Endothelial cell (in vitro differentiated cells): ENCODE results near the gene CNTN4. TPM values are rescaled to one million over a fixed set of nuclear protein-coding genes. Genes with fewer than 3 reads are reported as not detected.

ENCODE experiments used
- DNase-seq: peaks from one replicate; pipeline ENCODE4 v3.0.0; 2021; ENCODE audit warnings: low spot score
- H3K27ac Mint-ChIP-seq: one replicate; pipeline ENCODE4 v1.8.0; 2021; ENCODE audit warnings: mixed read lengths, inconsistent platforms; ENCODE audit not compliant: unreplicated experiment
- H3K27me3 Mint-ChIP-seq: one replicate; pipeline ENCODE4 v1.8.0; 2021; ENCODE audit warnings: mild to moderate bottlenecking, moderate library complexity, mixed read lengths, inconsistent platforms; ENCODE audit not compliant: unreplicated experiment
- H3K36me3 Mint-ChIP-seq: one replicate; pipeline ENCODE4 v1.8.0; 2021; ENCODE audit warnings: mild to moderate bottlenecking, low read depth, mixed read lengths, inconsistent platforms; ENCODE audit not compliant: unreplicated experiment
- H3K4me1 Mint-ChIP-seq: one replicate; pipeline ENCODE4 v1.8.0; 2021; ENCODE audit warnings: mild to moderate bottlenecking, mixed read lengths, inconsistent platforms; ENCODE audit not compliant: unreplicated experiment
- H3K4me3 Mint-ChIP-seq: one replicate; pipeline ENCODE4 v1.8.0; 2021; ENCODE audit warnings: mild to moderate bottlenecking, mixed read lengths, inconsistent platforms; ENCODE audit not compliant: unreplicated experiment
- H3K9me3 Mint-ChIP-seq: one replicate; pipeline ENCODE4 v1.8.0; 2021; ENCODE audit warnings: mixed read lengths, inconsistent platforms; ENCODE audit not compliant: unreplicated experiment
- CTCF ChIP-seq: fragments of 200-600 bp; sonication (generic); IDR thresholded peaks from one replicate; pipeline ENCODE4 v1.5.0; 2021; ENCODE audit warnings: antibody characterized with exemption; ENCODE audit not compliant: unreplicated experiment
- total RNA-seq: library from RNA; stranded (reverse); fragmentation: NEBNext Ultra II Directional; extraction: Animal tissue kit (Norgen Biotek cat#: 25700); gene quantifications from one replicate; pipeline ENCODE4 v1.2.1, GENCODE V29; 2021; ENCODE audit not compliant: unreplicated experiment

Gene CNTN4
- total RNA-seq, 1 donor from 2014 or later, result not detected

- peaks cover 2% of the 10 kb centered on the region for H3K27me3 Mint-ChIP-seq
- H3K27ac Mint-ChIP-seq, result no peak overlapping the region
- H3K4me3 Mint-ChIP-seq, result no peak overlapping the region
- DNase-seq, result no peak
- TF ChIP-seq CTCF, result no peak
- H3K4me1 Mint-ChIP-seq, result no peaks in the 10 kb centered on the region
- peaks cover 51% of the 10 kb centered on the region for H3K9me3 Mint-ChIP-seq
- peaks cover 8% of the 10 kb centered on the region for H3K36me3 Mint-ChIP-seq
These were observed 378.3 kb downstream of the CNTN4 start for GRCh38 chr3:2476996-2477395.

DNA sequence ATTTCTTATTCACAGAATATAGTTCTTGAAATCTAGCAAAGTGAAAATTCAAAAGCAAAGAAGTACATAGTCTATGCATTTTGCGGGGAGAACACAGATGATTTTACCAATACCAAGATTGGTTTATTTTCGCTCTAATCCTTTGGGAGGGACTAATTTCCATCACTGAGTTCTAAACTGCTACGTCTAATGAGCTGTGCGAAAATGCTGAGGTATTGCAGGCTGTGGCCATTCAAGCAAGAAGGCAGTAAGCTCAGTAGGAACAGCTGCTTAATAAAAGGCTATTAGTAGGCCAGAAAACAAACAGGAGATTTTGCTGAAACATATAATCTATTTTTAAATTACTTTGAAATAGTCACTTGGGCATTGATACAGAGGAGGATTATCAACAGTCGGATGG lies 379.0 kb downstream of the CNTN4 start:
- H3K36me3 Mint-ChIP-seq, result peaks cover 9% of the 10 kb centered on the region
- no peak overlapping the region for H3K4me3 Mint-ChIP-seq
- H3K9me3 Mint-ChIP-seq, result peaks cover 49% of the 10 kb centered on the region
- no peak for DNase-seq
- no peaks in the 10 kb centered on the region for H3K4me1 Mint-ChIP-seq
- no peaks in the 10 kb centered on the region for H3K27me3 Mint-ChIP-seq
- no peak for TF ChIP-seq CTCF
- no peak overlapping the region for H3K27ac Mint-ChIP-seq

DNA sequence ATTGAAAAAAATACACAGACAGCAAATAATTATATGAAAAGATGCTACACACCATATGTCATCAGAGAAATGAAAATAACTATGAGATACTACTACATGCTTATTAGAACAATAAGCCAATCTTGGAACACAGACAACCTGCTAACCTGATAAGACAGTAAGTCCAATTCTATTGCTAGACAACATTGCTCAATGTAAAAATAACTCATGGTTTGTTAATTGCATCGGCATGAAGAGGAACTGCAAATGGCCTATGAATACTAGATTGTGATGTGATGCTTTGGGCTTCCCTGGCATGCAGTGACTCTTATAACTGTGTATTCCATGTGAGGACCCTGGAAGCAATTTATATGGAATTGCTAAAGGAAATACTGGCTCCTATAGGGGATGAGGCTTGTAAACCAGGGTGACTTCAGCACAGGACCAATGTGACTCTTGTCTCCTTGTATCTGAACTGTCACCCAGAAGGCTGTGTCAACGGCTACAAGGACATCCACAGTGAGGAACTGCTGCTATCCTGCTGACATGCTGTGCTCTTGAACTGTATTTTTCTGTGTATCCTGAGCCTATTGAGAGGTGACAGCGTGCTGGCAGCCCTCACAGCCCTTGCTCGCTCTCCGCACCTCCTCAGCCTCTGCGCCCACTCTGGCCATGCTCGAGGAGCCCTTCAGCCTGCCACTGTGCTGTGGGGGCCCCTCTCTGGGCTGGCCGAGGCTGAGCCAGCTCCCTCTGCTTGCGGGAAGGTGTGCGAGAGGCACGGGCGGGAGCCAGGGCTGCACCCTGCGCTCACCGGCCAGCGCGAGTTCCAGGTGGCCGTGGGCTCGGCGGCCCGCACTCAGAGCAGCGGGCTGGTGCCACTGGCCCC lies 385.7 kb downstream of the CNTN4 start:
- Mint-ChIP-seq H3K9me3 (peaks cover 23% of the 10 kb centered on the region), H3K27me3 (no peaks in the 10 kb centered on the region), H3K4me1 (no peaks in the 10 kb centered on the region), H3K36me3 (peaks cover 13% of the 10 kb centered on the region), H3K4me3 (no peak overlapping the region), H3K27ac (no peak overlapping the region)
- no peak for DNase-seq
- TF ChIP-seq CTCF, result no peak

- H3K4me3 Mint-ChIP-seq, result no peak overlapping the region
- H3K36me3 Mint-ChIP-seq, result peaks cover 13% of the 10 kb centered on the region
- TF ChIP-seq CTCF, result no peak
- no peak for DNase-seq
- H3K4me1 Mint-ChIP-seq, result no peaks in the 10 kb centered on the region
- H3K27ac Mint-ChIP-seq, result no peak overlapping the region
- peaks cover 20% of the 10 kb centered on the region for H3K9me3 Mint-ChIP-seq
- H3K27me3 Mint-ChIP-seq, result peaks cover 2% of the 10 kb centered on the region
These were observed 386.3 kb downstream of the CNTN4 start for GRCh38 chr3:2485027-2485375.

GRCh38 chr3:2495746-2496145 lies 397.1 kb downstream of the CNTN4 start:
- TF ChIP-seq CTCF, result no peak
- Mint-ChIP-seq H3K27ac (no peak overlapping the region), H3K27me3 (no peaks in the 10 kb centered on the region), H3K4me1 (no peaks in the 10 kb centered on the region), H3K9me3 (peaks cover 9% of the 10 kb centered on the region), H3K4me3 (no peak overlapping the region), H3K36me3 (no peaks in the 10 kb centered on the region)
- DNase-seq, result no peak
